Measurements from ENCODE around the gene RANBP1. TPM values are rescaled to one million over a fixed set of nuclear protein-coding genes. Genes with fewer than 3 reads are reported as not detected.

The RANBP1 gene
- total and polyA plus RNA-seq, 9 of the 15 experiments (the other 6 are each of a cell fraction or from before 2014, with no cell fraction given) = 162 to 2,891 (median 1,289) TPM

DNA sequence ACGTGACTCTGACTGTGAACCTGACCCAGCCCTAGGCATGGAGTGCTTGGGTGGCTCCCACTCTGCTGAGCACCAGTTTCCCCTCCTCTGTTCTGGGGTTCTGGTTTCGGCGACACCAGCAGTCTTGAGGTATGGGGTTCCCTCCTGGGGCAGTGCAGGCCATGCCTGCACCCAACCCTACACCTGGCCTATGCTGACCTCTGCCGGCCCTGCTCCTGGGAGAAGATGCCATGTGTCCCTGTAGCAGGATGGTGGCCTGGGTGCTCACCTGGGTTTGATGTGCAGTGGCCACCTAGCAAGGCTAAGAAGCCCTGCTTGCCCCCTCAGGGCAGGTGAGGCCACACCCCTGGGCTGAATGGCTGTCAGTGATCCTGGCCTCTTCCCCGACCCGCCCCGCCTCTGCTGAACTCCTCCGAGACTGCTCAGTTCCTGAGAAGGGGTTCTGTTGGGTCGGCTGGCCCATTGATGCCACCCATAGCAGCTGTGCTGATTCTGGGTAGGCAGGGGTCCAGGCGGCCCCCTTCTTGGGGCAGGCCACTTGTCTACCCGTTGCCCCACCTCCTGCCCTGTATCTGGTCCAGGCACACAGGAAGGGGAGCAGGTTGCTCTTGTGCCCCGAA lies 18.1 kb downstream of the RANBP1 start:
- H3K9me3 ChIP-seq (replicated peaks; ENCODE audit: control insufficient read depth, insufficient read depth, low read depth, low read length) = no peaks in the 10 kb centered on the region
- no peaks in the 10 kb centered on the region; the same call in 2 of the 3 replicates for H3K36me3 ChIP-seq (ENCODE audit: control insufficient read depth, insufficient read depth, low read length)
- POLR2A ChIA-PET = interaction anchor here (7.2 kb wide), 1 partner anchor 8 kb away, joined by 68 read pairs; no protein-coding TSS in a partner anchor
- intact Hi-C loops (cut with micrococcal nuclease) = no loop called here
- in situ Hi-C loops (cut with MboI) = no loop called here
- peaks cover 20 to 88% of the 10 kb centered on the region in 2 experiments for H3K4me1 ChIP-seq (replicated peaks in 1 of 2; ENCODE audit: control insufficient read depth in 2 of 2, insufficient read depth in 2 of 2, low read length in 2 of 2)
- no peak overlapping the region for H3K4me2 ChIP-seq (ENCODE audit: insufficient read depth, low read length)
- H3K4me3 ChIP-seq = no peak overlapping the region
- peaks cover 69% of the 10 kb centered on the region for H4K20me1 ChIP-seq (replicated peaks; ENCODE audit: control insufficient read depth, insufficient read depth, low read length)
- TSS peak; percentile 13 for BruUV-seq (replicated peaks)
- H3K27ac ChIP-seq (ENCODE audit: extremely low read depth, low read depth, low read length) = no peak overlapping the region
- no peak for DNase-seq (ENCODE audit: extremely low read depth in 1 of 4, low spot score in 3 of 4)
- CTCF ChIA-PET (ENCODE audit: low intra/inter-chr PET ratio) = interaction anchor here (0.6 to 1.0 kb wide), 3 partner anchors 161 to 1102 kb away, joined by 3 to 5 read pairs (median 3); no protein-coding TSS in a partner anchor
- no peak overlapping the region for H2AFZ ChIP-seq (ENCODE audit: low read depth, low read length)
- 61% methylated on average over 12 of the region's 12 CpGs for WGBS (ENCODE audit: insufficient coverage, low coverage, missing lambda C conversion rate)
- peaks cover 21% of the 10 kb centered on the region for H3K79me2 ChIP-seq (ENCODE audit: control insufficient read depth, insufficient read depth, low read length)
- H3K27me3 ChIP-seq (ENCODE audit: control insufficient read depth in 2 of 2, insufficient read depth in 2 of 2, low read length in 2 of 2) = no peaks in the 10 kb centered on the region
- no peak for FAIRE-seq
- no peak for ATAC-seq
- H3K9me1 ChIP-seq (ENCODE audit: control insufficient read depth, insufficient read depth, low read length) = peaks cover 12% of the 10 kb centered on the region
- peak overlapping the region in 1 of 2 experiments; percentile 76; a peak in 2 of 4 replicates for H3K9ac ChIP-seq (ENCODE audit: insufficient read depth in 1 of 2, low read depth in 2 of 2, low read length in 2 of 2)
- peak in 1 of 2 experiments; percentile 56; a peak in 2 of 4 replicates for TF ChIP-seq RAD21 (CRISPR knock-in tag; conservative IDR thresholded peaks at IDR 0.05 in 1 of 2, IDR thresholded peaks at IDR 0.05 in 1 of 2)
- peak; percentile 33 for TF ChIP-seq WHSC1 (IDR thresholded peaks at IDR 0.05; ENCODE audit: low read length)
- TF ChIP-seq CREM (IDR thresholded peaks at IDR 0.05; ENCODE audit: low read depth) = peak; percentile 10; the same call in 1 of the 2 replicates
- TF ChIP-seq RBFOX2 (IDR thresholded peaks at IDR 0.05; ENCODE audit: low read depth, low read length) = peak; percentile 42; the same call in 1 of the 2 replicates
- TF ChIP-seq FOXJ2 (tag; IDR thresholded peaks at IDR 0.05) = no peak
- peak; percentile 6; the same call in 1 of the 2 replicates for TF ChIP-seq SMC3 (conservative IDR thresholded peaks at IDR 0.05; ENCODE audit: insufficient read depth, low read depth, low read length)
- TF ChIP-seq, protein P1, sequence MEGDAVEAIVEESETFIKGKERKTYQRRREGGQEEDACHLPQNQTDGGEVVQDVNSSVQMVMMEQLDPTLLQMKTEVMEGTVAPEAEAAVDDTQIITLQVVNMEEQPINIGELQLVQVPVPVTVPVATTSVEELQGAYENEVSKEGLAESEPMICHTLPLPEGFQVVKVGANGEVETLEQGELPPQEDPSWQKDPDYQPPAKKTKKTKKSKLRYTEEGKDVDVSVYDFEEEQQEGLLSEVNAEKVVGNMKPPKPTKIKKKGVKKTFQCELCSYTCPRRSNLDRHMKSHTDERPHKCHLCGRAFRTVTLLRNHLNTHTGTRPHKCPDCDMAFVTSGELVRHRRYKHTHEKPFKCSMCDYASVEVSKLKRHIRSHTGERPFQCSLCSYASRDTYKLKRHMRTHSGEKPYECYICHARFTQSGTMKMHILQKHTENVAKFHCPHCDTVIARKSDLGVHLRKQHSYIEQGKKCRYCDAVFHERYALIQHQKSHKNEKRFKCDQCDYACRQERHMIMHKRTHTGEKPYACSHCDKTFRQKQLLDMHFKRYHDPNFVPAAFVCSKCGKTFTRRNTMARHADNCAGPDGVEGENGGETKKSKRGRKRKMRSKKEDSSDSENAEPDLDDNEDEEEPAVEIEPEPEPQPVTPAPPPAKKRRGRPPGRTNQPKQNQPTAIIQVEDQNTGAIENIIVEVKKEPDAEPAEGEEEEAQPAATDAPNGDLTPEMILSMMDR (IDR thresholded peaks at IDR 0.05 in 2 of 3, conservative IDR thresholded peaks at IDR 0.05 in 1 of 3; ENCODE audit: insufficient read depth in 2 of 3, low read depth in 1 of 3, low read length in 3 of 3) = peak; percentile 42 to 56 (median 46); a peak in 4 of 6 replicates
- TF ChIP-seq YY1 (IDR thresholded peaks at IDR 0.05; ENCODE audit: borderline replicate concordance in 1 of 3, control insufficient read depth in 1 of 3, extremely low read depth in 1 of 3, insufficient read depth in 3 of 3, insufficient read length in 1 of 3, insufficient replicate concordance in 2 of 3, low read depth in 1 of 3, low read length in 2 of 3) = peak in 1 of 3 experiments; percentile 7
- TF ChIP-seq NONO (IDR thresholded peaks at IDR 0.05; ENCODE audit: low read depth in 2 of 2, low read length in 1 of 2) = 0 out of 4 replicates have a peak, but pooled peaks of 1 of the 2 experiments have one; percentile 22
- TF ChIP-seq FOXP1 (CRISPR knock-in tag; IDR thresholded peaks at IDR 0.05) = no peak

All from K562 (cell line).